Right lobe of liver (tissue), 6 donors: ENCODE measurements around the gene PCDHGB4. TPM values are rescaled to one million over a fixed set of nuclear protein-coding genes. Genes with fewer than 3 reads are reported as not detected.
A peak's percentile ranks its signal among the peaks of the same experiment; 100 is the strongest.

Experiments used
- ATAC-seq, 4 donors: fragments of 200-7000 bp; cut with Tn5 transposase; one replicate each; pipeline ENCODE4 v1.9.1; 2020; ENCODE audit warnings: mild to moderate bottlenecking in 4 of 4, moderate library complexity in 4 of 4
- DNase-seq, 3 donors: peaks; one replicate each; pipeline ENCODE4 v3.0.0-alpha.2; 2020
- H3K27ac ChIP-seq, 3 donors: fragments of 200-600 bp; one replicate each; pipeline ENCODE4 v1.8.0; 2022
- H3K27me3 ChIP-seq, 2 donors: fragments of 200-600 bp; one replicate each; pipeline ENCODE4 v1.8.0; 2022
- H3K36me3 ChIP-seq, 4 donors: fragments of 200-600 bp; sonication (generic) in 1 of 4; one replicate each; pipeline versions ENCODE4 v1.5.1 to v1.8.0; 2017 to 2022; ENCODE audit warnings: control low read depth in 1 of 4
- H3K4me1 ChIP-seq, 4 donors: fragments of 200-600 bp; sonication (generic) in 1 of 4; one replicate each; pipeline versions ENCODE4 v1.5.1 to v1.8.0; 2017 to 2022; ENCODE audit warnings: control low read depth in 1 of 4
- H3K4me3 ChIP-seq, 3 donors: fragments of 200-600 bp; one replicate each; pipeline ENCODE4 v1.8.0; 2022
- H3K9me3 ChIP-seq, 4 donors: fragments of 200-600 bp; sonication (generic) in 1 of 4; one replicate each; pipeline versions ENCODE4 v1.5.1 to v1.8.0; 2017 to 2022; ENCODE audit warnings: control low read depth in 1 of 4
- CTCF ChIP-seq, 4 donors: fragments of 200-600 bp in 3 of 4; fragments of 450-650 bp in 1 of 4; IDR thresholded peaks; one replicate each; pipeline versions ENCODE4 v1.5.1 to v1.8.0; 2016 to 2022; ENCODE audit warnings: antibody characterized with exemption in 4 of 4, mild to moderate bottlenecking in 2 of 4
- POLR2A ChIP-seq: fragments of 450-650 bp; IDR thresholded peaks from one replicate; pipeline ENCODE4 v1.6.1; 2017; ENCODE audit warnings: antibody characterized with exemption, mild to moderate bottlenecking
- WGBS: methylation state at CpG from one replicate; pipeline ENCODE4 v1.1.6; 2018; ENCODE audit warnings: low coverage, low lambda C conversion rate; ENCODE audit not compliant: insufficient coverage; ENCODE audit errors: missing lambda C conversion rate; 5-methylcytosine and 5-hydroxymethylcytosine counted together
- intact Hi-C, 2 donors: fragments of 100-400 bp; cut with DNase I; formaldehyde crosslinking; loops; one replicate each; pipeline versions ENCODE4 v1.11.2 to v1.14.1; 2022
- total RNA-seq, 6 experiments: library from RNA; depleted of rRNA in 2 of 6; stranded (reverse); fragments of >200 nt in 2 of 6; fragmentation: NEBNext Ultra II Directional in 3 of 6; extraction: Animal tissue kit (Norgen Biotek cat#: 25700) in 3 of 6; gene quantifications; one replicate each; pipeline versions ENCODE4 v1.1.0 to v1.2.4, GENCODE V29; 2016 to 2023
- donor health status: DM: no; HTN: yes; CAD: no.
- donor health status: DM: no; HTN: no; CAD: no.
- donor health status: DM: no; HTN: no; CAD: no.
- donor health status: DM: no; HTN: yes; CAD: no.
- donor health status: DM: no; HTN: yes; CAD: no.

PCDHGB4 gene
- total RNA-seq, 6 experiments from 2014 or later = 1.6 to 5.5 (median 2.4) TPM

DNA sequence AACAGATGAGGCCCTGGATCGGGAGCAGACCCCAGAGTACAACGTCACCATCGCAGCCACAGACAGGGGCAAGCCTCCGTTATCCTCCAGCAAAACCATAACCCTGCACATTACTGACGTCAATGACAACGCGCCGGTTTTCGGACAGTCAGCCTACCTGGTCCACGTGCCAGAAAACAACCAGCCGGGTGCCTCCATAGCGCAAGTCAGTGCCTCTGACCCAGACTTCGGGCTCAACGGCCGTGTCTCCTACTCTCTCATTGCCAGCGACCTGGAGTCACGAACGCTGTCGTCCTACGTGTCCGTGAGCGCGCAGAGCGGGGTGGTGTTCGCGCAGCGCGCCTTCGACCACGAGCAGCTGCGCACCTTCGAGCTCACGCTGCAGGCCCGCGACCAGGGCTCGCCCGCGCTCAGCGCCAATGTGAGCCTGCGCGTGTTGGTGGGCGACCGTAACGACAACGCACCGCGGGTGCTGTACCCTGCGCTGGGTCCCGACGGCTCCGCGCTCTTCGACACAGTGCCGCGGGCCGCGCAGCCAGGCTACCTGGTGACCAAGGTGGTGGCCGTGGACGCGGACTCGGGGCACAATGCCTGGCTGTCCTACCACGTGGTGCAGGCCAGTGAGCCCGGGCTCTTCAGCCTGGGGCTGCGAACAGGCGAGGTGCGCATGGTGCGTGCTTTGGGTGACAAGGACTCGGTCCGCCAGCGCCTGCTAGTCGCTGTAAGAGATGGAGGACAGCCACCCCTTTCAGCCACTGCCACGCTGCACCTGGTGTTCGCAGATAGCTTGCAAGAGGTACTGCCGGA, 31.8 kb downstream of the PCDHGB4 start:
- Histone ChIP-seq H3K4me1 (no peaks in the 10 kb centered on the region), H3K27me3 (no peaks in the 10 kb centered on the region), H3K36me3 (no peaks in the 10 kb centered on the region), H3K9me3 (peaks cover 0 to 43% (median 19%) of the 10 kb centered on the region in 4 donors), H3K27ac (no peak overlapping the region), H3K4me3 (no peak overlapping the region)
- 31% methylated on average over 15 of the region's 74 CpGs for WGBS
- no peak for TF ChIP-seq POLR2A
- no peak for TF ChIP-seq CTCF (IDR thresholded peaks at IDR 0.05)
- ATAC-seq (no peak), DNase-seq (peak in 1 of 3 donors; percentile 46)
- intact Hi-C loops = loop anchor here in 1 of 2 donors (10.0 kb wide), 1 partner anchor 174 kb away; the partner anchor contains the start of gene PCDHB15

GRCh38 chr5:141420855-141421488, 33.5 kb downstream of the PCDHGB4 start, which contains the start of gene PCDHGA11:
PCDHGA11 (plus strand) TSS chr5:141421051; CDS start chr5:141421228, 177 bp downstream.
- Histone ChIP-seq H3K36me3 (no peaks in the 10 kb centered on the region), H3K4me1 (no peaks in the 10 kb centered on the region), H3K27ac (no peak within 1 kb of the TSS), H3K27me3 (no peaks in the 10 kb centered on the region), H3K9me3 (peaks cover 0 to 41% (median 19%) of the 10 kb centered on the region in 4 donors), H3K4me3 (peak within 1 kb of the TSS in 1 of 3 donors; percentile 13)
- WGBS = 18% methylated on average over 21 of the region's 42 CpGs
- intact Hi-C loops = no loop called here
- peak in 1 of 3 donors; percentile 44 for DNase-seq
- TF ChIP-seq CTCF (IDR thresholded peaks at IDR 0.05) (peak; percentile 17 to 38 (median 26)), POLR2A (no peak)
- ATAC-seq = peak in 3 of 4 donors; percentile 34 to 72 (median 63)

GRCh38 chr5:141421489-141421855, 34.0 kb downstream of the PCDHGB4 start:
- WGBS = 22% methylated on average over 13 of the region's 13 CpGs

GRCh38 chr5:141422742-141423291, 35.3 kb downstream of the PCDHGB4 start:
- Histone ChIP-seq H3K9me3 (peaks cover 0 to 39% (median 22%) of the 10 kb centered on the region in 4 donors), H3K27ac (no peak overlapping the region), H3K27me3 (no peaks in the 10 kb centered on the region), H3K4me1 (no peaks in the 10 kb centered on the region), H3K4me3 (no peak overlapping the region), H3K36me3 (no peaks in the 10 kb centered on the region)
- intact Hi-C loops = no loop called here
- no peak for TF ChIP-seq CTCF (IDR thresholded peaks at IDR 0.05)
- no peak for TF ChIP-seq POLR2A
- WGBS = 60% methylated on average over 1 of the region's 42 CpGs
- no peak for DNase-seq
- no peak for ATAC-seq

More at GRCh38 chr5:141421489-141421855, 34.0 kb downstream of the PCDHGB4 start:
- intact Hi-C loops = no loop called here
- no peaks in the 10 kb centered on the region for H3K4me1 ChIP-seq
- no peak for DNase-seq
- no peak overlapping the region for H3K27ac ChIP-seq
- peak overlapping the region in 1 of 3 donors; percentile 13 for H3K4me3 ChIP-seq
- ATAC-seq = no peak
- no peaks in the 10 kb centered on the region for H3K27me3 ChIP-seq
- H3K9me3 ChIP-seq = peaks cover 0 to 37% (median 19%) of the 10 kb centered on the region in 4 donors
- no peaks in the 10 kb centered on the region for H3K36me3 ChIP-seq
- no peak for TF ChIP-seq CTCF (IDR thresholded peaks at IDR 0.05)
